LoVo (cell line): ENCODE measurements around the gene ALPK1.
A peak's percentile ranks its signal among the peaks of the same experiment; 100 is the strongest.

Source experiments
- DNase-seq: peaks from one replicate; pipeline ENCODE4 v3.0.0-alpha.2; 2016; ENCODE audit warnings: low spot score

Gene ALPK1

GRCh38 chr4:112328734-112329130 is 31.6 kb downstream of the ALPK1 start:
- DNase-seq = no peak

GRCh38 chr4:112329672-112330375 is 32.7 kb downstream of the ALPK1 start:
- no peak for DNase-seq

GRCh38 chr4:112330921-112331320 is 33.8 kb downstream of the ALPK1 start:
- DNase-seq = no peak

- no peak for DNase-seq
Observed at GRCh38 chr4:112332398-112332797, 35.2 kb downstream of the ALPK1 start.

GRCh38 chr4:112340023-112340422 is 42.9 kb downstream of the ALPK1 start:
- no peak for DNase-seq

- DNase-seq = no peak
Observed at GRCh38 chr4:112341033-112341432, 43.9 kb downstream of the ALPK1 start.

GRCh38 chr4:112343330-112344080 is 46.3 kb downstream of the ALPK1 start:
- no peak for DNase-seq

GRCh38 chr4:112348488-112349158 is 51.5 kb downstream of the ALPK1 start:
- no peak for DNase-seq

- DNase-seq = no peak
Observed at GRCh38 chr4:112352736-112353135, 55.6 kb downstream of the ALPK1 start.

- DNase-seq = no peak
Observed at GRCh38 chr4:112355662-112356061, 58.5 kb downstream of the ALPK1 start.

- DNase-seq = no peak
Observed at GRCh38 chr4:112357453-112357852, 60.3 kb downstream of the ALPK1 start.

- no peak for DNase-seq
Observed at GRCh38 chr4:112357897-112358296, 60.7 kb downstream of the ALPK1 start.

GRCh38 chr4:112358415-112358814 is 61.2 kb downstream of the ALPK1 start:
- no peak for DNase-seq

- no peak for DNase-seq
Observed at GRCh38 chr4:112358952-112359749, 62.0 kb downstream of the ALPK1 start.

- DNase-seq = peak; percentile 11
Observed at GRCh38 chr4:112361181-112361791, 64.1 kb downstream of the ALPK1 start.

- no peak for DNase-seq
Observed at GRCh38 chr4:112370466-112370865, 73.3 kb downstream of the ALPK1 start.

- DNase-seq = no peak
Observed at GRCh38 chr4:112371361-112371760, 74.2 kb downstream of the ALPK1 start.

GRCh38 chr4:112374850-112375249 is 77.7 kb downstream of the ALPK1 start:
- DNase-seq = no peak

- no peak for DNase-seq
Observed at GRCh38 chr4:112377171-112377570, 80.0 kb downstream of the ALPK1 start.

GRCh38 chr4:112377594-112378242 is 80.5 kb downstream of the ALPK1 start:
- no peak for DNase-seq

GRCh38 chr4:112378243-112378620 is 81.1 kb downstream of the ALPK1 start:
- no peak for DNase-seq
